ENCODE measurements around the gene ZNF678. TPM values are rescaled to one million over a fixed set of nuclear protein-coding genes. Genes with fewer than 3 reads are reported as not detected.

Gene ZNF678
- total and polyA plus RNA-seq, 9 of the 15 experiments (the other 6 are each of a cell fraction or from before 2014, with no cell fraction given), result 3.0 to 16.8 (median 8.0) TPM

DNA sequence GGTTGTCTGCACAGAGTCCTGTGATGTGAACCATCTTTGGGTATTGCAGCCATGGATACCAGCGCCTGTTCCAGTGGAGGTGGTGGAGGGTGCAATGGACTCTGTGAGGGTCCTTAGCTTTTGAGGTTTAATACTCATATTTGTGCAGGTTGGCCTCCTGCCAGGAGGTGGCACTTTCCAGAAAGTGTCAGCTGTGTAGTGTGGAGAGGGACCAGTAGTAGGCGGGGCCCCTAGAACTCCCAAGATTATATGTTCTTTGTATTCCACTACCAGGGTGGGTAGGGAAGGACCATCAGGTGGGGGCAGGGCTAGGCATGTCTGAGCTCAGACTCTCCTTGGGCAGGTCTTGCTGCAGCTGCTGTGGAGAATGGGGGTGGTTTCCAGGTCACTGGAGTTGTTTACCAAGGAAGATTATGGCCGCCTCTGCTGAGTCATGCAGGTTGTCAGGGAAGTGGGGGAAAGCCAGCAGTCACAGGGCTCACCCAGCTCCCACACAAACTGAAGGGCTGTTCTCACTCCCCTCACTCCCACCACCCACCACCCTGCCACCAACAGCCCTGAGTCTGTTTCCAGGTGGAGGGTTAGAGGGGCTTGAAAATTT lies 31.2 kb upstream of the ZNF678 start:
- no peak overlapping the region for H3K9ac ChIP-seq (ENCODE audit: insufficient read depth in 1 of 2, low read depth in 2 of 2, low read length in 2 of 2)
- H3K4me3 ChIP-seq, result no peak overlapping the region
- H3K36me3 ChIP-seq (ENCODE audit: control insufficient read depth, insufficient read depth, low read length), result no peaks in the 10 kb centered on the region
- POLR2A ChIA-PET, result interaction anchor here (2.2 kb wide), 1 partner anchor 9 kb away, joined by 7 read pairs; no protein-coding TSS in a partner anchor
- CTCF ChIA-PET (ENCODE audit: low intra/inter-chr PET ratio), result no interaction called here
- WGBS (ENCODE audit: insufficient coverage, low coverage, missing lambda C conversion rate), result 25% methylated on average over 3 of the region's 3 CpGs
- ATAC-seq (peak; percentile 82), FAIRE-seq (no peak), DNase-seq (ENCODE audit: extremely low read depth in 1 of 4, low spot score in 3 of 4) (peak in 2 of 4 experiments; percentile 25 to 73)
- no peaks in the 10 kb centered on the region for H3K79me2 ChIP-seq (ENCODE audit: control insufficient read depth, insufficient read depth, low read length)
- intact Hi-C loops (cut with micrococcal nuclease) (no loop called here), in situ Hi-C loops (cut with MboI) (no loop called here)
- H3K9me1 ChIP-seq (ENCODE audit: control insufficient read depth, insufficient read depth, low read length), result no peaks in the 10 kb centered on the region
- H3K27ac ChIP-seq (ENCODE audit: extremely low read depth, low read depth, low read length), result peak overlapping the region; percentile 70; the same call in 2 of the 3 replicates
- H3K9me3 ChIP-seq (replicated peaks; ENCODE audit: control insufficient read depth, insufficient read depth, low read depth, low read length), result peaks cover 7% of the 10 kb centered on the region; the same call in 1 of the 2 replicates
- H2AFZ ChIP-seq (ENCODE audit: low read depth, low read length), result peak overlapping the region; percentile 86
- H3K4me2 ChIP-seq (ENCODE audit: insufficient read depth, low read length), result peak overlapping the region; percentile 32; the same call in 1 of the 2 replicates
- H3K4me1 ChIP-seq (replicated peaks in 1 of 2; ENCODE audit: control insufficient read depth in 2 of 2, insufficient read depth in 2 of 2, low read length in 2 of 2), result peaks cover 0 to 3% of the 10 kb centered on the region in 2 experiments; a peak in 2 of 5 replicates
- no peaks in the 10 kb centered on the region for H4K20me1 ChIP-seq (replicated peaks; ENCODE audit: control insufficient read depth, insufficient read depth, low read length)
- no peaks in the 10 kb centered on the region for H3K27me3 ChIP-seq (ENCODE audit: control insufficient read depth in 2 of 2, insufficient read depth in 2 of 2, low read length in 2 of 2)
- no TSS peak for BruUV-seq (replicated peaks)
- TF ChIP-seq ZBTB7A (IDR thresholded peaks at IDR 0.05; ENCODE audit: borderline replicate concordance, control insufficient read depth, low read depth, low read length) (0 out of 2 replicates have a peak, but pooled peaks have one; percentile 33), ZC3H4 (CRISPR knock-in tag; IDR thresholded peaks at IDR 0.05; ENCODE audit: borderline replicate concordance) (no peak), TAF7 (tag; IDR thresholded peaks at IDR 0.05) (0 out of 2 replicates have a peak, but pooled peaks have one; percentile 33), FOXK2 (conservative IDR thresholded peaks at IDR 0.05 in 1 of 2, IDR thresholded peaks at IDR 0.05 in 1 of 2; ENCODE audit: low read depth in 2 of 2) (peak; percentile 85 to 88), PTBP1 (IDR thresholded peaks at IDR 0.05; ENCODE audit: low read depth, low read length) (no peak), FOXJ2 (tag; IDR thresholded peaks at IDR 0.05) (peak; percentile 87), GABPA (tag; conservative IDR thresholded peaks at IDR 0.05; ENCODE audit: low read depth) (0 out of 2 replicates have a peak, but pooled peaks have one; percentile 16), EP300 (IDR thresholded peaks at IDR 0.05; ENCODE audit: low read length) (peak; percentile 43; the same call in 1 of the 2 replicates), NFRKB (IDR thresholded peaks at IDR 0.05; ENCODE audit: low read depth) (no peak; the same call in 1 of the 2 replicates), MAFF (IDR thresholded peaks at IDR 0.05; ENCODE audit: low read length) (peak; percentile 74), ZNF431 (CRISPR knock-in tag; IDR thresholded peaks at IDR 0.05) (no peak), MAFK (IDR thresholded peaks at IDR 0.05; ENCODE audit: low read length) (peak; percentile 71; the same call in 1 of the 2 replicates), L3MBTL2 (IDR thresholded peaks at IDR 0.05) (peak; percentile 48), TRIM24 (IDR thresholded peaks at IDR 0.05) (peak; percentile 56 to 74; a peak in 3 of 4 replicates), MEF2D (tag; conservative IDR thresholded peaks at IDR 0.05; ENCODE audit: low read depth) (no peak), FOSL1 (tag; conservative IDR thresholded peaks at IDR 0.05) (peak; percentile 73), NFE2 (IDR thresholded peaks at IDR 0.05; ENCODE audit: low read depth) (peak; percentile 96), NR2C1 (IDR thresholded peaks at IDR 0.05) (no peak), NR2C1 (tag; IDR thresholded peaks at IDR 0.05) (peak; percentile 38; the same call in 1 of the 2 replicates)
- TF ChIP-seq, protein P1, sequence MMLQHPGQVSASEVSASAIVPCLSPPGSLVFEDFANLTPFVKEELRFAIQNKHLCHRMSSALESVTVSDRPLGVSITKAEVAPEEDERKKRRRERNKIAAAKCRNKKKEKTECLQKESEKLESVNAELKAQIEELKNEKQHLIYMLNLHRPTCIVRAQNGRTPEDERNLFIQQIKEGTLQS (IDR thresholded peaks at IDR 0.05), result peak; percentile 70
- TF ChIP-seq, protein P1 (CRISPR knock-in tag; conservative IDR thresholded peaks at IDR 0.05), result 0 out of 2 replicates have a peak, but pooled peaks have one; percentile 30
- TF ChIP-seq, protein P2, sequence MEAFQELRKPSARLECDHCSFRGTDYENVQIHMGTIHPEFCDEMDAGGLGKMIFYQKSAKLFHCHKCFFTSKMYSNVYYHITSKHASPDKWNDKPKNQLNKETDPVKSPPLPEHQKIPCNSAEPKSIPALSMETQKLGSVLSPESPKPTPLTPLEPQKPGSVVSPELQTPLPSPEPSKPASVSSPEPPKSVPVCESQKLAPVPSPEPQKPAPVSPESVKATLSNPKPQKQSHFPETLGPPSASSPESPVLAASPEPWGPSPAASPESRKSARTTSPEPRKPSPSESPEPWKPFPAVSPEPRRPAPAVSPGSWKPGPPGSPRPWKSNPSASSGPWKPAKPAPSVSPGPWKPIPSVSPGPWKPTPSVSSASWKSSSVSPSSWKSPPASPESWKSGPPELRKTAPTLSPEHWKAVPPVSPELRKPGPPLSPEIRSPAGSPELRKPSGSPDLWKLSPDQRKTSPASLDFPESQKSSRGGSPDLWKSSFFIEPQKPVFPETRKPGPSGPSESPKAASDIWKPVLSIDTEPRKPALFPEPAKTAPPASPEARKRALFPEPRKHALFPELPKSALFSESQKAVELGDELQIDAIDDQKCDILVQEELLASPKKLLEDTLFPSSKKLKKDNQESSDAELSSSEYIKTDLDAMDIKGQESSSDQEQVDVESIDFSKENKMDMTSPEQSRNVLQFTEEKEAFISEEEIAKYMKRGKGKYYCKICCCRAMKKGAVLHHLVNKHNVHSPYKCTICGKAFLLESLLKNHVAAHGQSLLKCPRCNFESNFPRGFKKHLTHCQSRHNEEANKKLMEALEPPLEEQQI (IDR thresholded peaks at IDR 0.05), result peak; percentile 68; the same call in 1 of the 2 replicates

All from K562 (cell line).